ENCODE data around the gene OXA1L.

DNA sequence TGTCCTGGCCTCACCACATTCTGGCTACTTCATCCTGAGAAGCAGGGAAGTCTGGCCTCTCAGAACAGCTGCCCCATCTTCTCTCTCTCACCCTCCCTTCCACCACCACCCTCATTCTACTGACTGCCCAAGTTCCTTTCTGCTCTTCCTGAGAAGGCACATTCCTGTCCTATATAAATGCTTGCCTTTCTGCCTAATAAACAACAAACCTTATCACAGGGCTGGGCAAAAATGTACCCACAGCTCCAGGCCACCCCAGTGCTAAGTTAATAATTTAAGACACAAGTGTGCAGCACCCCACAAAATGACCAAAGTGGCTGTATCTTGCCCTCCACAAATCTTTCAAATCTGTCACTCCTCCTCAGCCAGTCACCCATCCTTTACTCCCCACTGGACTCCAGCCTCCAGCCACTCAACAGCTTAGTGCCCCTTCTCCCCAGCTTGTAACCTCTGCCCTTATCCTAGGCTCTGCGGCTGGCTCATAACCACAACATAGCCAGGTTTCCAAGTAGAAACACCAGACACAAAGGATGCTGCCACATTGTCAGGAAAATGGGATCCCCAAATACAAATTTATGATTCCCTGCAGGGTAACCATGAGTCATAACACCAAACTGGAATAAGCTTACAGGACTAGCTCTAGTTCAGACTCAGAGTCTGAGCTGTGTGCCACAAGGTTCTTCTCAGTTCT lies 15.0 kb downstream of the OXA1L start:
- TF ChIP-seq, protein P1, sequence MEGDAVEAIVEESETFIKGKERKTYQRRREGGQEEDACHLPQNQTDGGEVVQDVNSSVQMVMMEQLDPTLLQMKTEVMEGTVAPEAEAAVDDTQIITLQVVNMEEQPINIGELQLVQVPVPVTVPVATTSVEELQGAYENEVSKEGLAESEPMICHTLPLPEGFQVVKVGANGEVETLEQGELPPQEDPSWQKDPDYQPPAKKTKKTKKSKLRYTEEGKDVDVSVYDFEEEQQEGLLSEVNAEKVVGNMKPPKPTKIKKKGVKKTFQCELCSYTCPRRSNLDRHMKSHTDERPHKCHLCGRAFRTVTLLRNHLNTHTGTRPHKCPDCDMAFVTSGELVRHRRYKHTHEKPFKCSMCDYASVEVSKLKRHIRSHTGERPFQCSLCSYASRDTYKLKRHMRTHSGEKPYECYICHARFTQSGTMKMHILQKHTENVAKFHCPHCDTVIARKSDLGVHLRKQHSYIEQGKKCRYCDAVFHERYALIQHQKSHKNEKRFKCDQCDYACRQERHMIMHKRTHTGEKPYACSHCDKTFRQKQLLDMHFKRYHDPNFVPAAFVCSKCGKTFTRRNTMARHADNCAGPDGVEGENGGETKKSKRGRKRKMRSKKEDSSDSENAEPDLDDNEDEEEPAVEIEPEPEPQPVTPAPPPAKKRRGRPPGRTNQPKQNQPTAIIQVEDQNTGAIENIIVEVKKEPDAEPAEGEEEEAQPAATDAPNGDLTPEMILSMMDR (optimal IDR thresholded peaks at IDR 0.05 in 1 of 3, IDR thresholded peaks at IDR 0.05 in 1 of 3, conservative IDR thresholded peaks at IDR 0.05 in 1 of 3; ENCODE audit: extremely low read depth in 1 of 3, insufficient read depth in 2 of 3, low read length in 3 of 3), result no peak
- TF ChIP-seq EZH2 (IDR thresholded peaks at IDR 0.05; ENCODE audit: low read length), result no peak

Measured in keratinocyte (primary cell).